HEK293 (cell line): Measurements from ENCODE around the gene NME1.
"Not testable (repeated sequence)": the region's sequence is repeated elsewhere in the genome, so short reads cannot be mapped to it uniquely, and the experiment has no call there.

Source experiments
- CTCF ChIP-seq: fragments of 450-650 bp; formaldehyde crosslinking; IDR thresholded peaks from 2 replicates; pipeline ENCODE4 v1.5.1; 2016; ENCODE audit warnings: missing biosample characterization, missing genetic modification characterization
- REST ChIP-seq: fragments of 450-650 bp; formaldehyde crosslinking; IDR thresholded peaks from 2 replicates; pipeline ENCODE4 v1.5.1; 2016; ENCODE audit warnings: missing biosample characterization, missing genetic modification characterization
- YY1 ChIP-seq: fragments of 450-650 bp; formaldehyde crosslinking; IDR thresholded peaks from 2 replicates; pipeline ENCODE4 v1.5.1; 2018; ENCODE audit warnings: missing biosample characterization, missing genetic modification characterization
- ZFP41 ChIP-seq: fragments of 450-650 bp; formaldehyde crosslinking; IDR thresholded peaks from 2 replicates; pipeline ENCODE4 v1.5.1; 2016; ENCODE audit warnings: missing biosample characterization, missing genetic modification characterization, borderline replicate concordance
- TF ChIP-seq, protein P1 (sequence below): sonication (generic); formaldehyde crosslinking; IDR thresholded peaks from 2 replicates; pipeline ENCODE4 v1.8.1; 2022; ENCODE audit warnings: mild to moderate bottlenecking, moderate library complexity, missing genetic modification reagents

DNA sequence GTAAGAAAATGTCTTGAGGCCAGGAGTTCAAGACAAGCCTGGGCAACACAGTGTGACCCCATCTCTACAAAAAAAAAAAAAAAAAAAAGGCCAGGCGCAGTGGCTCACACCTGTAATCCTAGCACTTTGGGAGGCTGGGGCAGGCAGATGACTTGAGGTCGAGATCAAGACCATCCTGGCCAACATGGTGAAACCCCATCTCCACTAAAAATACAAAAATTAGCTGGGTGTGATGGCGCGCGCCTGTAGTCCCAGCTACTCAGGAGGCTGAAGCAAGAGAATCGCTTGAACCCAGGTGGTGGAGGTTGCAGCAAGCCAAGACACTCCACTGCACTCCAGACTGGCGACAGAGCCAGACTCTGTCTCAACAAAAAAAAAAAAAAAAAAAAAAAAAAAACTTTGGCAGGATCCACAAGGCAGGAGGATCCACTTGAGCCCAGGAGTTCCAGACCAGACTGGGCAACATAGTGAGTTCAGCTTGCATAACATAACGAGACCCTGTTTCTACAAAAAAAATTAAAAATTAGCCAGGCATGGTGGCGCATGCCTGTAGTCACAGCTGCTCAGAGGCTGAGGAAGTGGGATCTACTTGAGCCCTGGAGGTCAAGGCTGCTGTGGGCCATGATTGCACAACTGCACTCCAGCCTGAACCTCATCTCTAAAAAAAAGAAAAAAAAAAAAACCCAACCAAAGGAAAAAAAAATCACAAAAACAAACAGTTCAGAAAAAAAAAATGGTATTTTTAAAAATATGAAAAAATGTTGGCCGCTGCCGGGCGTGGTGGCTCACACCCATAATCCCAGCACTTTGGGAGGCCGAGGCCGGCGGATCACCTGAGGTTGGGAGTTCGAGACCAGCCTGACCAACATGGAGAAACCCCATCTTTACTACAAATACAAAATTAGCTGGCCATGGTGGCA, 40.8 kb upstream of the NME1 start:
- TF ChIP-seq, protein P1, sequence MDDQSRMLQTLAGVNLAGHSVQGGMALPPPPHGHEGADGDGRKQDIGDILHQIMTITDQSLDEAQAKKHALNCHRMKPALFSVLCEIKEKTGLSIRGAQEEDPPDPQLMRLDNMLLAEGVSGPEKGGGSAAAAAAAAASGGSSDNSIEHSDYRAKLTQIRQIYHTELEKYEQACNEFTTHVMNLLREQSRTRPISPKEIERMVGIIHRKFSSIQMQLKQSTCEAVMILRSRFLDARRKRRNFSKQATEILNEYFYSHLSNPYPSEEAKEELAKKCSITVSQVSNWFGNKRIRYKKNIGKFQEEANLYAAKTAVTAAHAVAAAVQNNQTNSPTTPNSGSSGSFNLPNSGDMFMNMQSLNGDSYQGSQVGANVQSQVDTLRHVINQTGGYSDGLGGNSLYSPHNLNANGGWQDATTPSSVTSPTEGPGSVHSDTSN = not testable (repeated sequence)
- TF ChIP-seq CTCF, ZFP41, REST, YY1: not testable (repeated sequence)
